OCI-LY3 (cell line): ENCODE measurements around the gene KAT7.

Source experiments
- H2AFZ ChIP-seq: fragments of 200-600, 300-600 bp; shearing (Covaris generic); 2 replicates; pipeline ENCODE4 v1.6.0; 2014; ENCODE audit warnings: antibody characterized with exemption, low read depth, low read length
- H3K27ac ChIP-seq: fragments of 200-600, 300-600 bp; sonication (generic); 2 replicates; pipeline ENCODE4 v1.5.1; 2014; ENCODE audit warnings: mild to moderate bottlenecking, low read length, moderate library complexity, mixed read lengths
- H3K27me3 ChIP-seq: fragments of 200-600, 300-600 bp; sonication (generic); 2 replicates; pipeline ENCODE4 v1.6.1; 2014; ENCODE audit warnings: low read depth, low read length, mixed read lengths
- H3K36me3 ChIP-seq: fragments of 200-600, 300-600 bp; sonication (generic); replicated peaks from 2 replicates; pipeline ENCODE3; 2014; ENCODE audit warnings: low read depth, low read length, mixed read lengths
- H3K4me1 ChIP-seq: fragments of 300-600, 200-600 bp; sonication (generic); 2 replicates; pipeline ENCODE4 v1.6.1; 2014; ENCODE audit warnings: low read length, mixed read lengths
- H3K4me2 ChIP-seq: fragments of 200-600, 300-600 bp; sonication (generic); 2 replicates; pipeline ENCODE4 v1.6.1; 2014; ENCODE audit warnings: low read length, mixed read lengths
- H3K4me3 ChIP-seq: fragments of 300-600, 200-600 bp; sonication (generic); 2 replicates; pipeline ENCODE4 v1.5.1; 2014; ENCODE audit warnings: antibody characterized with exemption, mild to moderate bottlenecking, low read length, moderate library complexity
- H3K79me2 ChIP-seq: fragments of 300-600, 200-600 bp; shearing (Covaris generic); 2 replicates; pipeline ENCODE4 v1.6.1; 2014; ENCODE audit warnings: mild to moderate bottlenecking, low read length, mixed read lengths
- H3K9ac ChIP-seq: fragments of 300-600, 200-600 bp; shearing (Covaris generic); 2 replicates; pipeline ENCODE4 v1.6.0; 2014; ENCODE audit warnings: mild to moderate bottlenecking, low read length, moderate library complexity
- H3K9me3 ChIP-seq: fragments of 200-600, 300-600 bp; shearing (Covaris generic); 2 replicates; pipeline ENCODE4 v1.6.1; 2014; ENCODE audit warnings: low read length, mixed read lengths; ENCODE audit not compliant: insufficient read depth
- H4K20me1 ChIP-seq: fragments of 200-600, 300-600 bp; sonication (generic); 2 replicates; pipeline ENCODE4 v1.6.1; 2016; ENCODE audit warnings: low read length, mixed read lengths; ENCODE audit not compliant: insufficient read depth
- EZH2phosphoT487 ChIP-seq: fragments of 200-600 bp; shearing (Covaris generic); IDR thresholded peaks from 2 replicates; pipeline ENCODE4 v1.6.1; 2018; ENCODE audit warnings: antibody characterized with exemption, mixed run types, low read depth
- TF ChIP-seq, protein P1 (sequence below): fragments of 200-600, 300-600 bp; sonication (generic); IDR thresholded peaks from 2 replicates; pipeline ENCODE4 v1.5.1; 2014; ENCODE audit warnings: antibody characterized with exemption, low read length, low read depth

KAT7 gene

DNA sequence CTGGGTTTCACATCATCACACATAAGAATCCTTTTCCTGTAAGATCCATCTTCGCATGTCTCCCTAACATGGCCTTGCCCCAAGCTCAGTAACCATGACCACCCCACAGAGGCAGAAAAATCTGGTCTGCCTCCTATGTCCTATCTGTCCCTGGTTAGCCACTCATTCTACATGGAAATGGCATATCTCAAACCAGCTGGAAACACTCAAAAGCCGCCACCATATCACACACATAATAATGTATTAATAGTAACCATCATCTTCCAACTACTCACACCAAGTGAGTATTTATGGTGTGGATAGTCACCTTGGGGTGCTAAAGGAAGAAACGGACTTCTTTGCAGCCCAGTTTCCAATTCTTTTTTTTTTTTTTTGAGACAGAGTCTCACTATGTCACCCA is 36.0 kb upstream of the KAT7 start:
- Histone ChIP-seq H3K36me3 (no peaks in the 10 kb centered on the region), H3K27me3 (no peaks in the 10 kb centered on the region), H3K79me2 (no peaks in the 10 kb centered on the region), H3K4me3 (no peak overlapping the region), H3K4me2 (no peak overlapping the region), H3K4me1 (peaks cover 11% of the 10 kb centered on the region), H3K9ac (no peak overlapping the region), H3K9me3 (no peaks in the 10 kb centered on the region), H3K27ac (no peak overlapping the region), H4K20me1 (peaks cover 2% of the 10 kb centered on the region; the same call in 1 of the 2 replicates), H2AFZ (no peak overlapping the region)
- TF ChIP-seq EZH2phosphoT487: no peak
- TF ChIP-seq, protein P1, sequence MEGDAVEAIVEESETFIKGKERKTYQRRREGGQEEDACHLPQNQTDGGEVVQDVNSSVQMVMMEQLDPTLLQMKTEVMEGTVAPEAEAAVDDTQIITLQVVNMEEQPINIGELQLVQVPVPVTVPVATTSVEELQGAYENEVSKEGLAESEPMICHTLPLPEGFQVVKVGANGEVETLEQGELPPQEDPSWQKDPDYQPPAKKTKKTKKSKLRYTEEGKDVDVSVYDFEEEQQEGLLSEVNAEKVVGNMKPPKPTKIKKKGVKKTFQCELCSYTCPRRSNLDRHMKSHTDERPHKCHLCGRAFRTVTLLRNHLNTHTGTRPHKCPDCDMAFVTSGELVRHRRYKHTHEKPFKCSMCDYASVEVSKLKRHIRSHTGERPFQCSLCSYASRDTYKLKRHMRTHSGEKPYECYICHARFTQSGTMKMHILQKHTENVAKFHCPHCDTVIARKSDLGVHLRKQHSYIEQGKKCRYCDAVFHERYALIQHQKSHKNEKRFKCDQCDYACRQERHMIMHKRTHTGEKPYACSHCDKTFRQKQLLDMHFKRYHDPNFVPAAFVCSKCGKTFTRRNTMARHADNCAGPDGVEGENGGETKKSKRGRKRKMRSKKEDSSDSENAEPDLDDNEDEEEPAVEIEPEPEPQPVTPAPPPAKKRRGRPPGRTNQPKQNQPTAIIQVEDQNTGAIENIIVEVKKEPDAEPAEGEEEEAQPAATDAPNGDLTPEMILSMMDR: no peak

DNA sequence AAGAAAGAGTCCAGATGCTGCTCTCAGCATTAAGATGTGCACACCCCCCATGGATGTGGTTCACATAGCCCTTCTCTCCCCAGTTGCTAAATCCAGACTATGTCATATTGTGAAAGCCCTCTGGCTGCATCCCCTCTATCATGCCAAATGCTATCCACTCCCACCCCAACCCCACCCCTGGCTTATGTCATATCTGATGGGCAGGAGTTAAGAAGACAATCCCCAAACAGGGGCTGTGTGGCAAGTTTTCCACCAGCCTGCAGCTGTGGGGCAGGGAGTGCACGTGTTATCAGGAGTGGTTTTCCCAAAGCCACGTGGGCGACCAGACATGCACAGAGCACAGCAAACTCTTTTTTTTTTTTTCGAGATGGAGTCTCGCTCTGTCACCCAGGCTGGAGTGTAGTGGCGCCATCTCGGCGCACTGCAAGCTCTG is 34.5 kb upstream of the KAT7 start:
- TF ChIP-seq EZH2phosphoT487: no peak
- TF ChIP-seq, protein P1: no peak
- no peak overlapping the region for H3K9ac ChIP-seq
- no peaks in the 10 kb centered on the region for H3K79me2 ChIP-seq
- no peak overlapping the region for H3K27ac ChIP-seq
- no peak overlapping the region for H3K4me3 ChIP-seq
- H4K20me1 ChIP-seq: no peaks in the 10 kb centered on the region
- no peaks in the 10 kb centered on the region for H3K27me3 ChIP-seq
- H3K4me1 ChIP-seq: peaks cover 2% of the 10 kb centered on the region
- no peak overlapping the region for H3K4me2 ChIP-seq
- H3K9me3 ChIP-seq: no peaks in the 10 kb centered on the region
- no peaks in the 10 kb centered on the region for H3K36me3 ChIP-seq
- no peak overlapping the region for H2AFZ ChIP-seq

- peaks cover 2% of the 10 kb centered on the region for H3K4me1 ChIP-seq
- no peak overlapping the region for H3K4me3 ChIP-seq
- H3K79me2 ChIP-seq: no peaks in the 10 kb centered on the region
- H3K27ac ChIP-seq: no peak overlapping the region
- H3K9ac ChIP-seq: no peak overlapping the region
- H3K9me3 ChIP-seq: no peaks in the 10 kb centered on the region
- no peak overlapping the region for H3K4me2 ChIP-seq
- H4K20me1 ChIP-seq: 0 out of 2 replicates have a peak, but pooled peaks cover 2% of the 10 kb centered on the region
- no peak for TF ChIP-seq EZH2phosphoT487
- TF ChIP-seq, protein P1: no peak
- H3K27me3 ChIP-seq: no peaks in the 10 kb centered on the region
- H2AFZ ChIP-seq: no peak overlapping the region
- no peaks in the 10 kb centered on the region for H3K36me3 ChIP-seq
Measured at GRCh38 chr17:49755663-49756283, 32.7 kb upstream of the KAT7 start.

GRCh38 chr17:49756323-49757150 is 31.9 kb upstream of the KAT7 start:
- Histone ChIP-seq H3K4me3 (no peak overlapping the region), H3K4me2 (no peak overlapping the region), H3K36me3 (no peaks in the 10 kb centered on the region)

More at GRCh38 chr17:49756323-49757150, 31.9 kb upstream of the KAT7 start:
- H3K9ac ChIP-seq: no peak overlapping the region
- H3K9me3 ChIP-seq: no peaks in the 10 kb centered on the region
- no peak overlapping the region for H3K27ac ChIP-seq
- no peaks in the 10 kb centered on the region for H3K79me2 ChIP-seq
- no peaks in the 10 kb centered on the region for H3K27me3 ChIP-seq
- no peak overlapping the region for H2AFZ ChIP-seq
- H4K20me1 ChIP-seq: 0 out of 2 replicates have a peak, but pooled peaks cover 4% of the 10 kb centered on the region
- no peak for TF ChIP-seq EZH2phosphoT487
- TF ChIP-seq, protein P1: no peak
- peaks cover 10% of the 10 kb centered on the region for H3K4me1 ChIP-seq
